Activated CD4-positive, CD25-positive, alpha-beta regulatory T cell treated with anti-CD3 and anti-CD28 coated beads, Interleukin-2, amount 50 U/mL, for 16 hours (primary cell): ENCODE measurements around the gene LRRC36.
A peak's percentile ranks its signal among the peaks of the same experiment; 100 is the strongest.

ENCODE experiments used
- DNase-seq: peaks from one replicate; pipeline ENCODE4 v3.0.0-alpha.2; 2020; ENCODE audit warnings: low read depth, low spot score

LRRC36 gene

DNA sequence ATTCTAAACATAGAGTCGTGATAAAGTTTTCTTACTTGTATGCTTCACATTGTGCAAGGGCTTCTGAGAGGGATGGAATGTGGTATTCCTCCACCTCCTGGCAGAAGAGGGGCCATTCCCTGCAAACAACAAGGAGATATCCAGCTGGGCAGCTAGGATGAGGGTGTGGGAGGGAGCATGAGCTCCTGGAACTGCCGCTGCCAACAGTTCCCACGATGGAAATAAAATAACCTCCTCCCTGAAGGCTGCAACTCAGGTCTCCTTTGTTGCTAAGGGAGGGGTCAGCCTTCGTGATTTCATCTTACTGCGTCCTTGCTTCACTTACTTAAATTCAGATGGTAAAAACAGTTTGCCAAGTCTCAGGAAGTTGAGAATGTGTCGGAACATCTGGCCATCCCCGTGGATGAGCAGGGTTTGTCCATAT is 31.7 kb upstream of the LRRC36 start:
- DNase-seq, result no peak

DNA sequence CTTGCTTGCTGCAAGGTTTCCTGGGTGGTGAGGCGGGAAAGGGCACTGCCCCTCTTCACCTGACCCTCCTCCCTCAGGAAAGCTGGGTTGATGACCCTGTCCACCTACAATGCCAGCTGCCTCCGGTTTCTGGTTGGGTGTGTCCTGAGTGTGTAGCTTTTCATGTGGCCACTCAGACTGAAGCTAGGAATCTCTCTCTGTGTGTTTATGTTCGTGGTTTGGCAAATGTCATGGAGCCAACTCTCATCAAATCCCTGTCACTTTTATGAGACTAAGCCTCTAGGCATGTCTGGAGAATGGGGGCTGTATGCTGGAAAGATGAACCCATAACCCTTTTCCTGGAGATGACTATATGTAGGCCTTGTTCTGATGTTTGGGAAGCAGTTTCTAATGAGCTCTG is 30.2 kb upstream of the LRRC36 start:
- DNase-seq, result no peak

GRCh38 chr16:67298277-67298676 is 28.3 kb upstream of the LRRC36 start:
- no peak for DNase-seq

- no peak for DNase-seq
Measured at GRCh38 chr16:67299269-67299668, 27.3 kb upstream of the LRRC36 start.

- no peak for DNase-seq
Measured at GRCh38 chr16:67301080-67301782, 25.4 kb upstream of the LRRC36 start.

DNA sequence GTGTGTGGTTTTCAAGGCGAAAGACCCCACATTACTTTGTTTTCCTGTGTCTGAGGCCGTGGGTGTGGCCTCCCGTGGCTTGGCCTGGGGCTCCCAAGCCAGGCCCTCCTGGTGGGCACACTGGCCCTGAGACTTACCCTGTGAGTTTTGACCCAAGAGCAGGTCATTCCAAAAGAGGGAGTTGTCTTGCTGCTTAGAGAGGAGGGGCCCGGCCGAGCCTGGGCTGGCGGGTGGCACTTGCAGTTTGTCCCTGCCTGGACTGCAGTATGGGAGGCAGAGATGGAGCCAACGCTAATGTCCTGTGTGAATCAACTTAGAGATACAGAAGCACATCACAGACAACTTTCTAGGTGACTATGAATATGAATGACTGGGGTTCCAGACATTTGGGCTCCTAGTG is 24.5 kb upstream of the LRRC36 start:
- no peak for DNase-seq

DNA sequence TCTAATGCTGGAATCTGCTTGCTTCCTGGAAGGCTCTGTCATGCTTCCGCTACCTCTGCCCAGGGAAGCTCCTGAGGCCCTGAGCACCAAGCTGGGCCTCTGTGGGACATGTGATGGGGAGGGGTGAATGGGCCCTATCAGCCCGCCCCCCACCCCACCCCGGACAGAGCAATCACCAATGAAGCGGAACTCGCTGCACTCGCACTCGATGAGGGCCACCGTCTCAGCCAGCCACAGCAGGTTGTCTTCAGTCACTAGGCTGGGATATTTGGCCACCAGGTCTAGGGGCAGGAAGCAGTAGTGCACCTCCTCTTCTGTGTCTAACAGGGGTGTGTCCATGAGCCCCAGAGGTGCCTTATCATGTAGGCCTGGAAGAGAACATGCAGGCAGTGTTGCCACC is 23.6 kb upstream of the LRRC36 start:
- DNase-seq, result no peak

DNA sequence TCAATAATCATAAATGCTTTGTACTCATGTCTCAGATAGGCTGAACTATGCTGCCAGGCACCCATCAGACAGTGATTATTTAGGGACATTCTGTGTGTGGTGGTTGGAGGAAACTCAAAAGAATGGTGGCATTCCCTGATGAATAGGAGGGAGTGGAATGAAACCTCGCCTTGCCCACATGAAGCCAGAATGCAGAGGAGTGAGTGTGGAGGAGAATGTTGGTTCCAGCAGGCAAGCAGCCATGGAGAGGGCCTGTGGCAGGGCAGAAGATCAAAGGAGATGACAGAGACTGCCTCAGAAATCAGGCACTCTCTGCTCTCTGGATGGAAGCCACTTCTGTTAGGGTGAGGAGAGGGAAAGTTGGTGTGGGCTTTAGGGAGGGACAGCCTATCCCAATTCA is 22.6 kb upstream of the LRRC36 start:
- no peak for DNase-seq

DNA sequence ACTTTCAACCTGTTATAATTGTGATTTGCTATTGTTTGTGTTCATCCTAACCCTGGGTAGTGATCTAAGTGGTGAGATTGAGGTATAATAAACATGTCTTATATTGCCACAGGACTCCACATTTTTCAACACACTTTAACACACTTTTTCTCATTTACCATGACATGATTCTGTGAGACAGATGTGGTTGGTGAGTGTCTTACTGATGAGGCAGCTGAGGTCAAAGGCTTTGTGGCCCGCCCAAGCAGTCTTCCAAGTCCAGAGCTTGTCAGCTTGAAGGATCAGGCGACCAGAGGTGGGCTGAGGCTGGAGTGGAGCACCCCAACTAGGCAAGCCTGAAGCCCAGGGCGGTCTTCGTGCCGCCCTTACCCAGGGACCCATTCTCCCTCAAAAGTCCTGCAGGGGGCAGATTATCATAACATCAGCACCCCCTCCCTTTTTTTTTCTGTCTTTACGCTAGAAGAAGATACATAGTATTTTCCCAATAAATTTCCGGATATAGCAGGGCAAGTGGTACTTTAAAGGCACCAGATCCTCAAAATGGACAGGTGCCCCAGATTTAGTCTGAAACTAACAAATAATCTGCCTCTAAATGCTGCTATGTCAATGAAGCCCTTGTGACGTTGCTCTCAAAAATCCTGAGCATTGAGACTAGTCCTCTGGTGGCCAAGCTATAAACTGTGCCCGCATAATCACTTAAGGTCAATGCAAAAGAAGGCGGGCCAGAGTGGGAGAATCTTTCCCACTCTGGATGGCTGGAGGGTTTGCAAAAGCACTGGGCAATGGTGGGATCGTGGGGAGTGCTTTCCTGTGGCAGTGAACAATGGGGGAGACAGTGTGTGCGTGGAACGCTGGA is 21.2 kb upstream of the LRRC36 start:
- no peak for DNase-seq

DNA sequence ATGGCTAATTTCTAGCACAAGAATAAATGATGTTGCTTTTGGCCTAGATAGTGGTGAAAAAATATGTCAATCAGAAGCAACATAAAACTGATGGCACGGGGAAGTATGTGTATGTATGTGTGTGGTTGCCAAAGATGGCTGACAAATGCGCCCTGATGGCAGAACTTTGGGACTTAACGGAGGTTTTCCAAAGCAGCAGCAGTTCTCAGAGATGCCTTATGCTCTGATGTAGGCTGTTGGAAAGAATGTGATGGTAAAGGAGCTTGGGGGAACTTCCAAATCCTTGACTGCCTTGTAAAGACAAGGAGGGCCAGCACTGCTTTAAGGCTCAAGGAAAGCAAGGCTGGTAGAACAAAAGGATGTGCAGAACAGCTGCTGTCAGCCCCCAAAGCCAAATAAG is 16.1 kb upstream of the LRRC36 start:
- no peak for DNase-seq

DNA sequence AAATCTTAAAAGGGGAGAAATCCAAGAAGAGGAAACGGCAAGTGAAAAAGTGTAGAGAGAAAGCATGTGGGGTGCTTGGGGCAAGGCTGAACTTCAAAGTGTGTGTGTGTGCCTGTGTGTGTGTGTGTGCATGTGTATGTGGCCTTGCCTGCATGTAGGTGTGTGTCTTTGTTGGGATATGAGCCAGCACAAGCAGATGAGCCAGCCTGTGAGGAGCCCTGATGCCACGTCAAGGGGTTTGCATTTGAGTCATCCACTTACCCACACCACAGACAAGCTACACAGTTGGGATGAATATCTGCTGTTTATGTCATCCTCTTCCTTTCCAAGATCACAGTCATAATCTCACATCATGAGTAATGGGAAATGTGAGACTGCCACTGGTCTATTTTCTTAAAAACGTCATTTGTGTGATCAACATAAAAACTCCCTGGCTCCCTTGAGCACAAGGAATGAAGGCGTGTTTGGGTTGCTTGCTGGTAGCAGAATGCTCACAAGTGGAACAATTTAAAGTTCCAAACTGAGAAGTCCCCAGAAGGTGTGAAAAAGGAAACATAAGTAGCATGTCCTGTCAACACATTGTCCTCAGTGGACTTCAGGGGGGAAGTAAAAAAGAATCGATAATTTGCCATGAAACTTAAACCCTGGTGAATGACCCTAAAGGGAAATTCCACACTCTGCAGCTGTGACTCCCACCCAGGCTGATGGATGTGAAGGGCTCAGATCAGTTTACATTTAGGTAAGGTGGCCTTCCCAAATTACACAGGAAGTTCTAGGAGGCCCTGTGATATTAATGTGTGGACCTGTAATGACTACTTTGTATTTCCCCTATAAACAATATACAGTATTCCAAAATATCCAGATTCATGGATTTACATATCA is 14.8 kb upstream of the LRRC36 start:
- peak; percentile 53 for DNase-seq

DNA sequence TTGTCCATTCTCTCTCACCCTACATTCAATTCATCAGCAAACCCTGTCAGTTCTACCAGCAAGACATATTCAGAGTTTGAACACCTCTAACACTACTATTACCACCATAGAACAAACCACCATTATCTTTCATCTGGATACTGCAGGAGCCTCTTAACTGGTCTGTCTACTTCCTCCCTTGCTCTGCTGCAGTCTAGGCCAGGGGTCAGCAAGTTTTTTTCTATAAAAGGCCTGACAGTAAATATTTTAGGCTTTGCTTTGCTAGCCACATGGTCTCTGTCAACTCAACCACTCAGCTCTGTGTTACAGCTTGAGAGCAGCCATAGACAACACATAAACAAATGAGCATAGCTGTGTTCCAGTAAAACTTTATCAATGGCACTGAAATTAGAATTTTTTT is 13.9 kb upstream of the LRRC36 start:
- no peak for DNase-seq

- DNase-seq, result no peak
Measured at GRCh38 chr16:67317853-67318252, 8.8 kb upstream of the LRRC36 start.

DNA sequence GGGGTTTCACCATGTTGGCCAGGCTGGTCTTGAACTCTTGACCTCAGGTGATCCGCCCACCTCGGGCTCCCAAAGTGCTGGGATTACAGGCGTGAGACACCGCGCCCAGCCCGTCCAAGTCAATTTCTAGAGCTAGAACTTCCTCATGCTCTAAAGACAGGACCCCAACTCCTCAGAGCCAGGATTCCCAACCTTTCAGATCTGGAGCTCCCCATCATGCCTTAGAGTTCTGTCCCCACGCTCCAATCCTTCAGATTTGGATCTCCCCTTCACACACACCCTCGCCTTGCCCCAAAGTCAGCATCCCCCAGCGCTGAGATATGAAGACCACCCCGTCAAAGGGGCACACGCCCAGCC is 522 bp upstream of the LRRC36 start:
- DNase-seq, result no peak

DNA sequence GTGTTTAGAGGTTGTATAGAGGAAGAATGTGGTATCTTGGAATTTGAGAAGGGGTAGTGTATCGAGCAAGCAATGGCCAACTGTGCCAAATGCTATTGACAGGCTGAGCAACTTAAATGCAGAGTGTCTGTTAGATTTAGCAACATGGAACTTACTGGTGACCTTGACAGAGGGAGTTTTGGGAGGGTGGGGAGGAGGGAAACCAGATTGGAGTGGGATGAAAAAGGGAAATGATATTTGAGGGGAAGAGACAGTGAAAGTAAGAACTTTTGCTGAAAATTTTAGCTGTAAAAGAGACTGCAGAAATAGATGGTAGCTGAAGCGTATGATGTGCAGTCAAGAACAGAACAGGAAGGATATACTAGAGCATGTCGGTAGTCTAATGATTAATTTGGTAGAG is 1.1 kb downstream of the LRRC36 start:
- no peak for DNase-seq

GRCh38 chr16:67329901-67330300 is 3.3 kb downstream of the LRRC36 start:
- DNase-seq, result no peak

GRCh38 chr16:67333315-67333714 is 6.7 kb downstream of the LRRC36 start:
- DNase-seq, result no peak

DNA sequence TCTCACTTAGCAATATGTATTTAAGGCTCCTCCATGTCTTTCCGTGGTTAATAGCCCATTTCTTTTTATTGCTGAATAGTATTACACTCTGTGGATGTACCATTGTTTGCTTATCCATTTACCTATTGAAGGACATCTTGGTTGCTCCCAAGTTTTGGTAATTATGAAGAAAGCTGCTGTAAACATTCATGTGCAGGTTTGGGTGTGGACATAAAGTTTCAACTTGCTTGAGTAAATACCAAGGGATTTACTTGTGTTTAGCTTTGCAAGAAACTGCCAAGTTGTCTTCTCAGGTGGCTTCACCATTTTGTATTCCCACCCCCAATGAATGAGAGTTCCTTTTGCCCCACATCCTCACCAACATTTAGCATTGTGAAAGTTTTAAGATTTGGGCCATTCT is 9.5 kb downstream of the LRRC36 start:
- no peak for DNase-seq

DNA sequence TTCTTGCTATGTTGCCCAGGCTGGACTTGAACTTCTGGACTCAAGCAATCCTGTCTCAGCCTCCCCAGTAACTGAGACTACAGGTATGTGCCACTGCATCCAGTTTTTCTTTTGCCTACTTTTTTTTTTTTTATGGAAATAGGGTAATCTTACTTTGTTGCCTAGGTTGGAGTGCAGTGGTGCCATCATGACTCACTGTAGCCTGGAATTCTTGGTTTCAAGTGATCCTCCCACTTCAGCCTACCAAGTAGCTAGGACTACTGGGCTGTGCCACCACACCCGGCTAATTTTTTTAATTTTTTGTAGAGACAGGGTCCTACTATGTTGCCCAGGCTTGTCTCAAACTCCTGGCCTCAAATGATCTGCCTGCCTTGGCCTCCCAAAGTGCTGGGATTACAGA is 10.0 kb downstream of the LRRC36 start:
- DNase-seq, result no peak

- no peak for DNase-seq
Measured at GRCh38 chr16:67339453-67339852, 12.8 kb downstream of the LRRC36 start.

DNA sequence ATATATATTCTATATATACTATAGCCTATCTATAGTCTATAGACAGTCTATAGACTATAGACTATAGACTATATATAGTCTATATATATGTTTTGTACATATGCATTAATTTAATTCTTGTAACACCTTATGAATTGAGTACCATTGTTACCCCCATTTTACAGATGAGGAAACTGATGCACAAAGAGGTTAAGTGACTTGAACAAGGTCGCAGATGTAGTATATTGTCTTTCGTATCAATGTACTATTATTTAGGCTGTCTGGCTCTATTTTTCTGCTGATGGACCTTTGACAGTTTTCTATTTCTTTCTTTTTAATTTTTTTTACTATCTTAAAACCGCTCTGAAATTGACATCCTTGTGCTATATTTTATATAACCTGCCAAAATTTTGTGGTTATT is 14.6 kb downstream of the LRRC36 start:
- DNase-seq, result no peak

GRCh38 chr16:67342616-67343015 is 16.0 kb downstream of the LRRC36 start:
- no peak for DNase-seq
